Hepatocyte (in vitro differentiated cells): ENCODE data around the gene LRRC4C. TPM values are rescaled to one million over a fixed set of nuclear protein-coding genes. Genes with fewer than 3 reads are reported as not detected.

ENCODE experiments used
- DNase-seq: peaks from one replicate; pipeline ENCODE4 v3.0.0-alpha.2; 2016; ENCODE audit warnings: low spot score
- H2AFZ ChIP-seq: fragments of 200-600 bp; sonication (generic); 2 replicates; pipeline ENCODE4 v1.6.0; 2016; ENCODE audit warnings: antibody characterized with exemption, mild to moderate bottlenecking
- H3K27ac ChIP-seq: fragments of 200-600 bp; sonication (generic); 2 replicates; pipeline ENCODE4 v1.5.1; 2016; ENCODE audit warnings: mild to moderate bottlenecking
- H3K27me3 ChIP-seq: fragments of 200-600 bp; sonication (generic); 2 replicates; pipeline ENCODE4 v1.6.1; 2016
- H3K36me3 ChIP-seq: fragments of 200-600 bp; sonication (generic); replicated peaks from 2 replicates; pipeline ENCODE4 v1.5.1; 2016; ENCODE audit warnings: low read depth; ENCODE audit not compliant: insufficient read depth
- H3K4me1 ChIP-seq: fragments of 200-600 bp; sonication (generic); 2 replicates; pipeline ENCODE4 v1.5.1; 2016; ENCODE audit warnings: mild to moderate bottlenecking, moderate library complexity; ENCODE audit not compliant: insufficient read depth
- H3K4me2 ChIP-seq: fragments of 200-600 bp; sonication (generic); 2 replicates; pipeline ENCODE4 v1.6.0; 2016
- H3K4me3 ChIP-seq: fragments of 200-600 bp; sonication (generic); 2 replicates; pipeline ENCODE4 v1.5.1; 2016; ENCODE audit warnings: mild to moderate bottlenecking
- H3K79me2 ChIP-seq: fragments of 200-600 bp; sonication (generic); 2 replicates; pipeline ENCODE4 v1.6.0; 2017; ENCODE audit warnings: mild to moderate bottlenecking
- H3K9me2 ChIP-seq: fragments of 200-600 bp; sonication (generic); replicated peaks from 2 replicates; pipeline ENCODE4 v1.6.0; 2017; ENCODE audit warnings: mild to moderate bottlenecking; ENCODE audit not compliant: insufficient read depth
- H3K9me3 ChIP-seq: fragments of 200-600 bp; sonication (generic); 2 replicates; pipeline ENCODE4 v1.5.1; 2016; ENCODE audit warnings: low read depth, mild to moderate bottlenecking
- H4K20me1 ChIP-seq: fragments of 200-600 bp; sonication (generic); 2 replicates; pipeline ENCODE4 v1.6.0; 2016; ENCODE audit warnings: mild to moderate bottlenecking; ENCODE audit not compliant: insufficient read depth, poor library complexity, severe bottlenecking
- EZH2 ChIP-seq: fragments of 200-600 bp; sonication (generic); IDR thresholded peaks from 2 replicates; pipeline ENCODE4 v1.6.1; 2016; ENCODE audit warnings: antibody characterized with exemption, mild to moderate bottlenecking, borderline replicate concordance
- EZH2phosphoT487 ChIP-seq: fragments of 200-600 bp; sonication (generic); IDR thresholded peaks from one replicate; pipeline ENCODE4 v1.6.1; 2018; ENCODE audit warnings: antibody characterized with exemption, mild to moderate bottlenecking, low read depth, moderate library complexity; ENCODE audit not compliant: unreplicated experiment, severe bottlenecking
- WGBS: methylation state at CpG from one replicate; pipeline ENCODE4 v1.1.6; 2016; ENCODE audit warnings: low lambda C conversion rate; ENCODE audit errors: missing lambda C conversion rate; 5-methylcytosine and 5-hydroxymethylcytosine counted together
- polyA plus RNA-seq: library from polyadenylated mRNA; unstranded; fragments of >200 nt; fragmentation: Nextera tagmentation; extraction: Ambion mirVana; gene quantifications from 2 replicates; pipeline ENCODE4 v1.2.1, GENCODE V29; 2016
- total RNA-seq: library from RNA; depleted of rRNA; stranded (reverse); fragments of >200 nt; gene quantifications from 2 replicates; pipeline ENCODE4 v1.2.3, GENCODE V29; 2014
- TF ChIP-seq, protein P1 (sequence below): fragments of 200-600 bp; sonication (generic); IDR thresholded peaks from 2 replicates; pipeline ENCODE4 v1.5.1; 2016; ENCODE audit warnings: antibody characterized with exemption, mild to moderate bottlenecking; ENCODE audit not compliant: poor library complexity

Gene LRRC4C
- total and polyA plus RNA-seq, 2 experiments from 2014 or later = 1.1 to 3.1 TPM

- no peak overlapping the region for H3K4me2 ChIP-seq
- no peak for TF ChIP-seq EZH2
- TF ChIP-seq EZH2phosphoT487 = no peak
- TF ChIP-seq, protein P1, sequence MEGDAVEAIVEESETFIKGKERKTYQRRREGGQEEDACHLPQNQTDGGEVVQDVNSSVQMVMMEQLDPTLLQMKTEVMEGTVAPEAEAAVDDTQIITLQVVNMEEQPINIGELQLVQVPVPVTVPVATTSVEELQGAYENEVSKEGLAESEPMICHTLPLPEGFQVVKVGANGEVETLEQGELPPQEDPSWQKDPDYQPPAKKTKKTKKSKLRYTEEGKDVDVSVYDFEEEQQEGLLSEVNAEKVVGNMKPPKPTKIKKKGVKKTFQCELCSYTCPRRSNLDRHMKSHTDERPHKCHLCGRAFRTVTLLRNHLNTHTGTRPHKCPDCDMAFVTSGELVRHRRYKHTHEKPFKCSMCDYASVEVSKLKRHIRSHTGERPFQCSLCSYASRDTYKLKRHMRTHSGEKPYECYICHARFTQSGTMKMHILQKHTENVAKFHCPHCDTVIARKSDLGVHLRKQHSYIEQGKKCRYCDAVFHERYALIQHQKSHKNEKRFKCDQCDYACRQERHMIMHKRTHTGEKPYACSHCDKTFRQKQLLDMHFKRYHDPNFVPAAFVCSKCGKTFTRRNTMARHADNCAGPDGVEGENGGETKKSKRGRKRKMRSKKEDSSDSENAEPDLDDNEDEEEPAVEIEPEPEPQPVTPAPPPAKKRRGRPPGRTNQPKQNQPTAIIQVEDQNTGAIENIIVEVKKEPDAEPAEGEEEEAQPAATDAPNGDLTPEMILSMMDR = no peak
- 75% methylated on average over 1 of the region's 1 CpG for WGBS
Observed at GRCh38 chr11:40642284-40642683, 817.2 kb downstream of the LRRC4C start.

DNA sequence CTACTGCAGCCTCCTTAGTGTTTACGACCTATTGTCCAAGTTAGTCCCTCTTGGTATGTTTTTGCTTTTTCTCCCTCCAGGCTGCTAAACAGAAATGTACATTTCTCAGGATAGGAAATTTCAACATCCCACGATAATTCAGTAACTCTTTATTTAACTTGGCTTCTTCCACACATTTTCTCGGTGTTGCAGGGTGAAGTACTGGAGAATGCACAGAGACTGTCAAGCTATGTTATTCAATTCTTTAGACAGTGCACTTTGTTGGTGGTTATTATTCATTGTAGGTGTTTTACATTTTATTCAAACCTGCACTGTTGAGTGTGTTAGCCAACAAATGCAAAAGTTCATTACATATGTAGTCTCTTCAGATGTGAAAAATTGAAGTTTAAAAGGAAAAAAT lies 839.8 kb downstream of the LRRC4C start:
- H3K4me2 ChIP-seq = no peak overlapping the region

More at GRCh38 chr11:40642284-40642683, 817.2 kb downstream of the LRRC4C start:
- DNase-seq = no peak
- Histone ChIP-seq H4K20me1 (no peaks in the 10 kb centered on the region), H3K4me1 (no peaks in the 10 kb centered on the region), H3K36me3 (no peaks in the 10 kb centered on the region), H2AFZ (no peak overlapping the region), H3K9me3 (no peaks in the 10 kb centered on the region), H3K27ac (no peak overlapping the region), H3K9me2 (no peaks in the 10 kb centered on the region), H3K27me3 (no peaks in the 10 kb centered on the region), H3K79me2 (no peaks in the 10 kb centered on the region), H3K4me3 (no peak overlapping the region)

GRCh38 chr11:40606800-40607199 lies 852.7 kb downstream of the LRRC4C start:
- DNase-seq = no peak
- Histone ChIP-seq H3K79me2 (no peaks in the 10 kb centered on the region), H3K27me3 (no peaks in the 10 kb centered on the region), H3K36me3 (no peaks in the 10 kb centered on the region), H4K20me1 (no peaks in the 10 kb centered on the region), H3K27ac (no peak overlapping the region), H3K4me2 (no peak overlapping the region), H3K9me3 (peaks cover 8% of the 10 kb centered on the region), H3K9me2 (no peaks in the 10 kb centered on the region), H3K4me1 (no peaks in the 10 kb centered on the region), H3K4me3 (no peak overlapping the region), H2AFZ (no peak overlapping the region)
- TF ChIP-seq, protein P1 = no peak
- TF ChIP-seq EZH2phosphoT487 (no peak), EZH2 (no peak)
- WGBS = 80% methylated on average over 3 of the region's 3 CpGs

More for the DNA sequence above, 839.8 kb downstream of the LRRC4C start:
- no peak for DNase-seq
- no peaks in the 10 kb centered on the region for H3K9me2 ChIP-seq
- no peaks in the 10 kb centered on the region for H3K9me3 ChIP-seq
- no peak overlapping the region for H3K4me3 ChIP-seq
- no peak overlapping the region for H2AFZ ChIP-seq
- H3K79me2 ChIP-seq = no peaks in the 10 kb centered on the region
- no peaks in the 10 kb centered on the region for H3K36me3 ChIP-seq
- no peaks in the 10 kb centered on the region for H3K4me1 ChIP-seq
- no peaks in the 10 kb centered on the region for H3K27me3 ChIP-seq
- no peak overlapping the region for H3K27ac ChIP-seq
- TF ChIP-seq EZH2phosphoT487 (no peak), EZH2 (no peak)
- TF ChIP-seq, protein P1 = no peak
- WGBS = 74% methylated on average over 3 of the region's 3 CpGs
- H4K20me1 ChIP-seq = no peaks in the 10 kb centered on the region
